Panc1 (cell line): ENCODE measurements around the gene CARD8. TPM values are rescaled to one million over a fixed set of nuclear protein-coding genes. Genes with fewer than 3 reads are reported as not detected.

ENCODE experiments used
- ATAC-seq: fragments of 200-7000 bp; cut with Tn5 transposase; 2 replicates; pipeline ENCODE4 v1.9.1; 2020; ENCODE audit warnings: mild to moderate bottlenecking, moderate library complexity
- BruUV-seq: library from RNA; stranded (reverse); fragments of 400-500 nt; replicated peaks from 2 replicates; lab custom pipeline; 2021; lab: Mats Ljungman, UMichigan
- CTCF ChIA-PET: fragments of 300-600 bp; sonication (Branson Sonifier 250); formaldehyde crosslinking; loops from one replicate; lab custom pipeline; 2022; ENCODE audit warnings: antibody characterized with exemption; lab: Charles Lee
- POLR2A ChIA-PET: fragments of 300-600 bp; sonication (Branson Sonifier 250); formaldehyde crosslinking; loops from one replicate; lab custom pipeline; 2022; ENCODE audit warnings: antibody characterized with exemption; lab: Charles Lee
- DNase-seq: peaks from one replicate; pipeline ENCODE4 v3.0.0-alpha.2; 2010; ENCODE audit warnings: low read depth, low spot score
- H3K27ac ChIP-seq: 2 replicates; pipeline ENCODE4 v1.5.1; 2011; ENCODE audit warnings: mild to moderate bottlenecking, low read length, inconsistent platforms
- H3K27me3 ChIP-seq: fragments of 200-500 bp; sonication (Bioruptor generic); 2 replicates; pipeline ENCODE4 v1.6.0; 2014; ENCODE audit warnings: low read length, inconsistent platforms; ENCODE audit not compliant: control insufficient read depth, insufficient read depth
- H3K36me3 ChIP-seq: fragments of 200-500 bp; sonication (Bioruptor generic); 2 replicates; pipeline ENCODE4 v1.5.1; 2014; ENCODE audit warnings: inconsistent platforms, mild to moderate bottlenecking, low read length, moderate library complexity; ENCODE audit not compliant: control insufficient read depth, insufficient read depth
- H3K4me1 ChIP-seq: 2 replicates; pipeline ENCODE4 v1.5.1; 2011; ENCODE audit warnings: inconsistent platforms, mild to moderate bottlenecking, low read length, moderate library complexity; ENCODE audit not compliant: control insufficient read depth, insufficient read depth
- H3K4me3 ChIP-seq, 2 experiments: 2 replicates each; pipeline ENCODE4 v1.5.1; 2011 to 2012; ENCODE audit warnings: low read depth in 2 of 2, low read length in 2 of 2, mild to moderate bottlenecking in 2 of 2, inconsistent platforms in 1 of 2, moderate library complexity in 1 of 2
- H3K9me3 ChIP-seq: fragments of 200-500 bp; sonication (Bioruptor generic); 2 replicates; pipeline ENCODE4 v1.5.1; 2014; ENCODE audit warnings: low read depth, mild to moderate bottlenecking, inconsistent platforms, low read length, moderate library complexity; ENCODE audit not compliant: control insufficient read depth, insufficient read depth
- POLR2AphosphoS5 ChIP-seq: IDR thresholded peaks from 2 replicates; pipeline ENCODE4 v1.6.1; 2012; ENCODE audit warnings: mild to moderate bottlenecking, low read depth, low read length, moderate library complexity
- SIN3A ChIP-seq: IDR thresholded peaks from 2 replicates; pipeline ENCODE4 v1.6.1; 2012; ENCODE audit warnings: low read depth, mild to moderate bottlenecking, low read length, moderate library complexity, borderline replicate concordance; ENCODE audit not compliant: insufficient read depth
- TCF7L2 ChIP-seq: IDR thresholded peaks from 2 replicates; pipeline ENCODE4 v1.6.1; 2011; ENCODE audit warnings: mild to moderate bottlenecking, low read depth, low read length, inconsistent platforms
- in situ Hi-C: cut with HindIII; loops from 2 replicates; pipeline ENCODE4 v1.10.0; 2016; ENCODE audit warnings: low sequenced_read_pairs, low pct_unique_long_range_greater_than_20kb
- intact Hi-C: fragments of 100-400 bp; cut with micrococcal nuclease; formaldehyde crosslinking; loops from one replicate; pipeline ENCODE4 v1.10.0; 2022; ENCODE audit not compliant: unreplicated experiment
- total RNA-seq: library from RNA; stranded (reverse); gene quantifications from one replicate; pipeline ENCODE4 v1.2.1, GENCODE V29; 2021; ENCODE audit not compliant: unreplicated experiment
- TF ChIP-seq, protein P1 (sequence below), 2 experiments: IDR thresholded peaks; 2 replicates each; pipeline ENCODE4 v1.6.1; 2011 to 2012; ENCODE audit warnings: low read depth in 2 of 2, control low read depth in 1 of 2, low read length in 1 of 2, mild to moderate bottlenecking in 1 of 2, moderate library complexity in 1 of 2; ENCODE audit not compliant: insufficient read depth in 1 of 2
- TF ChIP-seq, protein P2 (sequence below): fragments of 450-650 bp; IDR thresholded peaks from 2 replicates; pipeline ENCODE4 v1.5.1; 2017; ENCODE audit warnings: mild to moderate bottlenecking

Gene CARD8
- total RNA-seq, 1 experiment from 2014 or later = 19.9 TPM

DNA sequence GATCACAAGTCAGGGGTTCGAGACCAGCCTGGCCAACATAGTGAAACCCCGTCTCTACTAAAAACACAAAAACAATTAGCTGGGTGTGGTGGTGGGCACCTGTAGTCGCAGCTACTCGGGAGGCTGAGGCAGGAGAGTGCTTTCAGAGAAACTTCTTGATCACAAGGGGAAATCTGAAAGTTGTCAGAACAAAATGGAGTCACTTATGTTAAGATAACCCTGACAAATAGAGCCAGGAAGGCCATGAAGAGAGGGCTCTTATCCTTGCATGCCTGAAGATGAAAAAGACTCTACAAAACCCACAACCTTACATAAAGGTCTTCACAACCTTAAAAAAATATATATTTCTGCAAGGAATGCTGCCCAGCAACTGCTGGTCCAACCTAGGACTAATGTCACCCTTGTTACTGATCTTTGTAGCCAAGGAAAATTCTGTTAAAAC lies 1.2 kb downstream of the CARD8 start:
- intact Hi-C loops = no loop called here

DNA sequence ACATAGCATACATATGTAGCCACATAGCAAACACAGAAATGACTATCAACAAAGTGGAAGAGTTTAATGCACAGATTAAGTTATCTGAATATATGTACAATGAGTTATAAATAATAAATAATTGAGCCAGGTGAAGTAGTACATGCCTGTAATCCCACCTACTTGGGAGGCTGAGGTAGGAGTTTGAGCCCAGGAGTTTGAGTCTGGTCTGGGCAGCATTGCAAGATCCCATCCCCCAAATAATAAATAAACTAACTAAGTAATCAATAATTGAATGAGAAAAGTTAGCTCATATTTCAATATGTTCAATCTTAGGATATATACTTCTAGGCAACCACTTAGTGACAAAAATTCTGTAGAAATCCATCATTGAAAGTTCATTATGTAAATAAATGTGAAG lies 1.7 kb downstream of the CARD8 start:
- Histone ChIP-seq H3K27me3 (no peaks in the 10 kb centered on the region), H3K36me3 (no peaks in the 10 kb centered on the region; the same call in 1 of the 2 replicates), H3K9me3 (no peaks in the 10 kb centered on the region), H3K4me1 (peaks cover 6% of the 10 kb centered on the region; the same call in 1 of the 2 replicates), H3K27ac (no peak overlapping the region), H3K4me3 (no peak overlapping the region)
- intact Hi-C loops (no loop called here), in situ Hi-C loops (no loop called here)
- DNase-seq (no peak), ATAC-seq (no peak)
- no TSS peak for BruUV-seq
- POLR2A ChIA-PET = no interaction called here
- CTCF ChIA-PET = no interaction called here
- TF ChIP-seq, protein P1, sequence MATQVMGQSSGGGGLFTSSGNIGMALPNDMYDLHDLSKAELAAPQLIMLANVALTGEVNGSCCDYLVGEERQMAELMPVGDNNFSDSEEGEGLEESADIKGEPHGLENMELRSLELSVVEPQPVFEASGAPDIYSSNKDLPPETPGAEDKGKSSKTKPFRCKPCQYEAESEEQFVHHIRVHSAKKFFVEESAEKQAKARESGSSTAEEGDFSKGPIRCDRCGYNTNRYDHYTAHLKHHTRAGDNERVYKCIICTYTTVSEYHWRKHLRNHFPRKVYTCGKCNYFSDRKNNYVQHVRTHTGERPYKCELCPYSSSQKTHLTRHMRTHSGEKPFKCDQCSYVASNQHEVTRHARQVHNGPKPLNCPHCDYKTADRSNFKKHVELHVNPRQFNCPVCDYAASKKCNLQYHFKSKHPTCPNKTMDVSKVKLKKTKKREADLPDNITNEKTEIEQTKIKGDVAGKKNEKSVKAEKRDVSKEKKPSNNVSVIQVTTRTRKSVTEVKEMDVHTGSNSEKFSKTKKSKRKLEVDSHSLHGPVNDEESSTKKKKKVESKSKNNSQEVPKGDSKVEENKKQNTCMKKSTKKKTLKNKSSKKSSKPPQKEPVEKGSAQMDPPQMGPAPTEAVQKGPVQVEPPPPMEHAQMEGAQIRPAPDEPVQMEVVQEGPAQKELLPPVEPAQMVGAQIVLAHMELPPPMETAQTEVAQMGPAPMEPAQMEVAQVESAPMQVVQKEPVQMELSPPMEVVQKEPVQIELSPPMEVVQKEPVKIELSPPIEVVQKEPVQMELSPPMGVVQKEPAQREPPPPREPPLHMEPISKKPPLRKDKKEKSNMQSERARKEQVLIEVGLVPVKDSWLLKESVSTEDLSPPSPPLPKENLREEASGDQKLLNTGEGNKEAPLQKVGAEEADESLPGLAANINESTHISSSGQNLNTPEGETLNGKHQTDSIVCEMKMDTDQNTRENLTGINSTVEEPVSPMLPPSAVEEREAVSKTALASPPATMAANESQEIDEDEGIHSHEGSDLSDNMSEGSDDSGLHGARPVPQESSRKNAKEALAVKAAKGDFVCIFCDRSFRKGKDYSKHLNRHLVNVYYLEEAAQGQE (IDR thresholded peaks at IDR 0.05; ENCODE audit: insufficient read depth in 1 of 2, low read depth in 2 of 2, low read length in 1 of 2) = no peak
- TF ChIP-seq POLR2AphosphoS5 (no peak), TCF7L2 (no peak), SIN3A (no peak)
- TF ChIP-seq, protein P2, sequence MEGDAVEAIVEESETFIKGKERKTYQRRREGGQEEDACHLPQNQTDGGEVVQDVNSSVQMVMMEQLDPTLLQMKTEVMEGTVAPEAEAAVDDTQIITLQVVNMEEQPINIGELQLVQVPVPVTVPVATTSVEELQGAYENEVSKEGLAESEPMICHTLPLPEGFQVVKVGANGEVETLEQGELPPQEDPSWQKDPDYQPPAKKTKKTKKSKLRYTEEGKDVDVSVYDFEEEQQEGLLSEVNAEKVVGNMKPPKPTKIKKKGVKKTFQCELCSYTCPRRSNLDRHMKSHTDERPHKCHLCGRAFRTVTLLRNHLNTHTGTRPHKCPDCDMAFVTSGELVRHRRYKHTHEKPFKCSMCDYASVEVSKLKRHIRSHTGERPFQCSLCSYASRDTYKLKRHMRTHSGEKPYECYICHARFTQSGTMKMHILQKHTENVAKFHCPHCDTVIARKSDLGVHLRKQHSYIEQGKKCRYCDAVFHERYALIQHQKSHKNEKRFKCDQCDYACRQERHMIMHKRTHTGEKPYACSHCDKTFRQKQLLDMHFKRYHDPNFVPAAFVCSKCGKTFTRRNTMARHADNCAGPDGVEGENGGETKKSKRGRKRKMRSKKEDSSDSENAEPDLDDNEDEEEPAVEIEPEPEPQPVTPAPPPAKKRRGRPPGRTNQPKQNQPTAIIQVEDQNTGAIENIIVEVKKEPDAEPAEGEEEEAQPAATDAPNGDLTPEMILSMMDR = no peak

More for the DNA sequence above, 1.2 kb downstream of the CARD8 start:
- no peaks in the 10 kb centered on the region for H3K9me3 ChIP-seq
- no peak for ATAC-seq
- H3K4me1 ChIP-seq = peaks cover 6% of the 10 kb centered on the region; the same call in 1 of the 2 replicates
- in situ Hi-C loops = no loop called here
- no peak for DNase-seq
- no peaks in the 10 kb centered on the region; the same call in 1 of the 2 replicates for H3K36me3 ChIP-seq
- no peaks in the 10 kb centered on the region for H3K27me3 ChIP-seq
- ChIA-PET CTCF (no interaction called here), POLR2A (no interaction called here)
- no peak overlapping the region; the same call in 1 of the 2 replicates for H3K27ac ChIP-seq
- peak overlapping the region; percentile 65 to 81 for H3K4me3 ChIP-seq
- TF ChIP-seq, protein P1 (IDR thresholded peaks at IDR 0.05; ENCODE audit: insufficient read depth in 1 of 2, low read depth in 2 of 2, low read length in 1 of 2) = no peak
- TF ChIP-seq, protein P2 = no peak
- TF ChIP-seq POLR2AphosphoS5 (no peak), SIN3A (no peak), TCF7L2 (no peak)
- no TSS peak for BruUV-seq
